Urinary bladder (tissue), 4 donors: ENCODE data around the gene TRAPPC12. TPM values are rescaled to one million over a fixed set of nuclear protein-coding genes. Genes with fewer than 3 reads are reported as not detected.

Experiments used
- DNase-seq: peaks from one replicate; pipeline ENCODE4 v3.0.0-alpha.2; 2015; ENCODE audit errors: extremely low spot score
- H3K27ac ChIP-seq: one replicate; pipeline ENCODE4 v1.5.1; 2013; ENCODE audit warnings: low read depth, mild to moderate bottlenecking, moderate library complexity
- H3K36me3 ChIP-seq: one replicate; pipeline ENCODE4 v1.6.1; 2013; ENCODE audit warnings: mild to moderate bottlenecking, moderate library complexity; ENCODE audit not compliant: insufficient read depth
- H3K4me1 ChIP-seq: one replicate; pipeline ENCODE4 v1.6.1; 2013; ENCODE audit warnings: mild to moderate bottlenecking, moderate library complexity; ENCODE audit not compliant: insufficient read depth
- H3K4me3 ChIP-seq: one replicate; pipeline ENCODE4 v1.5.1; 2013; ENCODE audit warnings: low read depth, low read length
- WGBS: extraction: QIAGEN DNeasy Blood & Tissue Kit; methylation state at CpG from one replicate; pipeline ENCODE4 v1.1.7; 2013; 5-methylcytosine and 5-hydroxymethylcytosine counted together
- polyA plus RNA-seq: library from polyadenylated mRNA; stranded (reverse); fragments of 200-250 nt; gene quantifications from one replicate; pipeline ENCODE4 v1.2.3, GENCODE V29; 2013
- total RNA-seq: library from RNA; depleted of rRNA; stranded (reverse); fragments of >200 nt; gene quantifications from one replicate; pipeline ENCODE4 v1.2.3, GENCODE V29; 2014
- donor health status: healthy with polysubstance abuse.
- donor health status: healthy.

TRAPPC12 gene
- total and polyA plus RNA-seq, 2 donors = 60.4 to 68.6 TPM

- Histone ChIP-seq H3K4me1 (peaks cover 2% of the 10 kb centered on the region), H3K4me3 (no peak overlapping the region), H3K27ac (no peak overlapping the region), H3K36me3 (peaks cover 2% of the 10 kb centered on the region)
- no peak for DNase-seq
- WGBS = 79% methylated on average over 6 of the region's 6 CpGs
Measured at GRCh38 chr2:3405307-3405706, 25.8 kb downstream of the TRAPPC12 start.

GRCh38 chr2:3405876-3406275, 26.4 kb downstream of the TRAPPC12 start:
- H3K4me3 ChIP-seq = no peak overlapping the region
- H3K27ac ChIP-seq = no peak overlapping the region
- DNase-seq = no peak
- peaks cover 2% of the 10 kb centered on the region for H3K4me1 ChIP-seq
- H3K36me3 ChIP-seq = peaks cover 2% of the 10 kb centered on the region
- WGBS = 80% methylated on average over 7 of the region's 7 CpGs

DNA sequence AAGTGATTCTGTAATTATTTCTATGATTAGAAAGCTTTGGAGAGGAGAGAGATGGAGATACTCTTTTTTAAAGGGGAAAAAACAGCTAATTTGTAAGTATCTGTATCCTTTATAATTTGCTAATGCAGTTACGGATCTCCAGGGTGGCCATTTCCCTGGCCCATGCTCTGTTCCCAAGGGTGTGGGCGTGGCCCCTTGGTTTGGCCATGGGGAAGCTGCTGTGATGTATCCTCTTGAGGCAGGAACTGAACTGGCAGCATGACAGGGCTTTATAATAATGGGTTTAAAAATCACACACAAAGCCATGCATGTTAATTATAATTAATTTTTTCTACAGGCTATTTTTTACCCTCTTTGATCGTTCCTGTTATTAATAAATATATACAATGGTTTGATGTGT, 27.0 kb downstream of the TRAPPC12 start:
- Histone ChIP-seq H3K36me3 (peaks cover 2% of the 10 kb centered on the region), H3K4me1 (peaks cover 2% of the 10 kb centered on the region), H3K4me3 (no peak overlapping the region), H3K27ac (no peak overlapping the region)
- 78% methylated on average over 3 of the region's 3 CpGs for whole genome bisulfite sequencing
- no peak for DNase-seq

DNA sequence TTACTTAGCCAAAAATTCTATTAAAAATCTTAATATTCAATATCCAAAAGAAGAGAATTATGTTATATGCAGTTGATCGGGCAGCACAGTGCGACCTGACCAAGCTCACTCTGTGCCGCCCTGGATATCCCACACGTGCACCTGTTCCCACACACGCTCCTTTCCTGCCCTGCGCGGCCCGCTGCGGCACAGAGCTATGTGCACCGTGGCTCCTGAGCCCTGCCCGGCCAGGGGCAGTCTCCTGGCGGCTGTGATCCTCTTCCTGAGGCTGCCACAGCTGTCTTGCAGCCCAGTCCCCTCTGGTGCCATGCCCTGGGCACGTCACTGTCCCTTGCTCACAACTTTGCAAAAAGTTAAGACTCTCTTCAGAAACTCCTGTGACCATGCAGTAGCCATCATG, 29.3 kb downstream of the TRAPPC12 start:
- 97% methylated on average over 13 of the region's 13 CpGs for whole genome bisulfite sequencing

GRCh38 chr2:3409627-3410170, 30.2 kb downstream of the TRAPPC12 start:
- H3K4me3 ChIP-seq = no peak overlapping the region
- WGBS = 94% methylated on average over 12 of the region's 12 CpGs
- DNase-seq = no peak

More for the DNA sequence above, 29.3 kb downstream of the TRAPPC12 start:
- Histone ChIP-seq H3K36me3 (no peaks in the 10 kb centered on the region), H3K4me3 (no peak overlapping the region), H3K4me1 (peaks cover 2% of the 10 kb centered on the region), H3K27ac (no peak overlapping the region)
- DNase-seq = no peak

DNA sequence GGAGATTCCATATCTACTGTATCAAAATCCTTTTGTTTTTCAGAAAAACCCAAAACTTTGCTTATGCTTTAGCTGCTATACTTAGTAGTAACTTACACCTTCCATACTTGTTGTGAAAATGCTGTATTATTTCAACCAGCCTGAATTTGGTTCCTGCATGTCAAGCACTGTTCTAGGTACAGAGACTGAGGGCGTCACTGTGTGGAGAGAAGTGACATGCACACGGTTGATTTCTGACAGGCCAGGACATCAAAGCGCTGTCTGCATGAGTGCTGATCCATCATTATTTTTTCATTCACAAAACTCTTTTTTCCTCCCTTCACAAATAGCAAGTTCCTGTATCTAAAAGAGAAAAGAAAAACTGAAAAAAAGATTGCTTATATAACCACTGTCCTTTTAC, 31.6 kb downstream of the TRAPPC12 start:
- 91% methylated on average over 3 of the region's 3 CpGs for WGBS
- H3K4me1 ChIP-seq = peaks cover under 1% of the 10 kb centered on the region
- DNase-seq = no peak
- H3K27ac ChIP-seq = no peak overlapping the region
- H3K4me3 ChIP-seq = no peak overlapping the region
- no peaks in the 10 kb centered on the region for H3K36me3 ChIP-seq

More at GRCh38 chr2:3409627-3410170, 30.2 kb downstream of the TRAPPC12 start:
- Histone ChIP-seq H3K36me3 (no peaks in the 10 kb centered on the region), H3K27ac (no peak overlapping the region), H3K4me1 (peaks cover 2% of the 10 kb centered on the region)

DNA sequence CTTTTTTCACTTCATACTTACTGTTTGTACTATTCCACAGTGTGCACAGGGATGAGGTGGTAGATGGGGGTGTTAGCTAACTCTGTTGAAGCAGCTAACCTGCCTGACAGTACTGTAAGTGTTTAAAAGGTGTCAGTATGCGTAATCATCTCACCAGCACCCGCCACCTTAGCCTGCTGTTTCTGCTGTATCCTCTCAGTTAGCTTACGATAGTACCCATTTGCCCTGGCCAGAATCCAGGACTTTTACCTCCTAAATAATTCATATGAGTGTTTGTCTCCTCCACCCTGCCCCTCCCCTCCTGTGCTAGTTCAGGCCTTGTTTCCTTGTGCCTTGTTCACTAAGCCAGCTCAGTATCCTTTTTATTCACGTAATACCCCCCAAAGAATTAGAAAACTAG, 34.2 kb downstream of the TRAPPC12 start:
- Histone ChIP-seq H3K4me3 (no peak overlapping the region), H3K27ac (no peak overlapping the region), H3K36me3 (no peaks in the 10 kb centered on the region), H3K4me1 (no peaks in the 10 kb centered on the region)
- WGBS = 93% methylated on average over 4 of the region's 4 CpGs
- DNase-seq = no peak

DNA sequence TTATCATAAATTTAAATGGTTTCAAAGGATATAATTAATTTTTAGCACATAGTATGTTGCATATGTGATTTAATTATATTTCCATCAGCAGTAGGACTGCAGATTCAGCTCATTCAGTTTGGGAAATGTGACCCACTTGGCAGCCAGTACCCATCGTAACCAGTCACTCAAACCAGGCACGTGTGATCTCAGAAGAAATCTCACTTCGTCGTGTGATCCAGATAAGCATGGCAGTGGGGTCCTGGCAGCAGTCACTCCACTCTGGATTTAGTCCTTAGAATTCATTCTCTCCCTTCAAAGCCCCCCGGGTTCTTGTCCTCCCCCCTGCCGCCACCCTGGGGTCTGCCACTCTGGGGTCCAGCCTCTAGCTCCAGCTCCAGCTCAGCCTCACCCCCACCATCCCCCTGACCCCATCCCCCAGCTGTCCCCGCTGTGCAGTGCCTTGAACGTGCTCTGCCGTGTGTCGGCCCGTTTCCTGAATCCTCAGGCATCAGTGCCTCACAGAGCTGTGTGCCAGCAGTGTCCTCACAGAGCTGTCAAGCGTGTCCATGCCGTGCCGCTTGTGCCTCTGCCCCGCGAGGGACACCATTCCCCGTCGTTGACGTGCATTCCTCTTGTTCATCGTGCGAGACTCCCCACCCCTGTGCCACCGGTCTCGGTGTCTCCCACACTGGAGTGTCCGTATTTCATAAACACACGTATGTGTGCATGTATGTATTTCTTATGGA, 34.8 kb downstream of the TRAPPC12 start:
- 88% methylated on average over 25 of the region's 25 CpGs for WGBS
- Histone ChIP-seq H3K36me3 (no peaks in the 10 kb centered on the region), H3K4me3 (no peak overlapping the region), H3K4me1 (no peaks in the 10 kb centered on the region), H3K27ac (no peak overlapping the region)
- DNase-seq = no peak

DNA sequence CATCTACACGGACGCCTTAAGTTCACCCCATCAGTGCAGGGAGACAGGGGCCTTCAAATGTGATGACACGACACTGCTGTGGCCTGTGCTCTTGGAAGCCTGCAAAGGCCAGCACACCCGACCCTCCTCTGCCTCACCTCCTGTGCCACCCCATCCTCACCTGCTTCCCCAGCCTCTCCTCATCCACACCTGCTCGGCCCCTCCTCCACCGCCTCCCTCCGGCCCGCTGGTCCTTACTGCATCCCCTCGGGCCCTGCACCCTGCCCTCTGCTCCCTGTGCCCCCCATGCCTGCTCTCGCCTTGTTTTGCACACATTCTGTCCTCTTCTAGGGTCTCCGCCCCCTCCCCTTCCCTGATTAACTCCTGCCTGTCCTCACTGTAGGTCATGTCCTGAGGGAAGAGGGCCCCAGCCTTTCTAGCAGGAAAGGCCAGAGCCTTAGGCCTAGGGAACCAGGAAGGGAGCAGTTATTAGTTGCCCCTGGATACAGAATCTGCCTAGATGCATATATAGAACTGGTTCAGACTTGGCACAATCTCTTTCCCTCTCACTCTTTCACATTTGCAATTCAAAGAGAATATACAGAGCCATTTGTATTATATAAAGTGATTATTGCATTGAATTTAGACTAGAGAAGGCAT, 39.4 kb downstream of the TRAPPC12 start:
- 84% methylated on average over 11 of the region's 11 CpGs for WGBS
- no peaks in the 10 kb centered on the region for H3K4me1 ChIP-seq
- no peaks in the 10 kb centered on the region for H3K36me3 ChIP-seq
- H3K4me3 ChIP-seq = no peak overlapping the region
- no peak overlapping the region for H3K27ac ChIP-seq
- DNase-seq = no peak

DNA sequence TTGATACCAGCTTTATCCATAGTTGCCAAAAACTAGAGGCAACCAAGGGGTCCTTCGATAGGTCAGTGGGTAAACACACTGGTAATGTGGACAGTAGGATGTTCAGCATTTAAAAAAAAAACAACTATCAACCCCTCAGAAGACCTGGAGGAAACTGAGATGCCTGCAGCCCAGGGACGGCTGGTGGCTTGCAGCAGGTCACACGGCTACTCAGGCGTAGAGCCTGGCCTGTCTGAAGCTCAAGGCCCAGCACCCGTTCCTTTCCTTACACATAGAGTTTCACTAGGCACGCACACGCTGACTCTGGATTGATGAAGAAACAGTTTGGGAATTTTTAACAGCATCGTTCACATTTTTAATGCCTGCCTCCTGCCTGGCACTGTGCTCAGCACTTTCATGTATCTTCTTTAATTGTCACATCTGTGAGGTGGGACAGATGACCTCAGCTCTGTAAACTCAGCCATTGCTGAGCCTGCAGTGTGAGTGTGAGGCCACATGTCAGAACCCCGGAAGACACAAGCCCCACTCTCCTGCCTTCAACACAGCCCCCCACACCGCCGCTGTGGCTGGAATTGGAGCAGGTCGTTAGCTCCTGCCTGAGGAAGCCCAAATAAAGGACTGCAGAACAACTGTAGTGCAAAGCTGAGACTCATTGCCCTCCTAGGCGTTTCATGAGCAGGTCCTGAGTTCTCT, 40.7 kb downstream of the TRAPPC12 start:
- Histone ChIP-seq H3K27ac (no peak overlapping the region), H3K36me3 (peaks cover 2% of the 10 kb centered on the region), H3K4me3 (no peak overlapping the region), H3K4me1 (no peaks in the 10 kb centered on the region)
- DNase-seq = no peak
- WGBS = 81% methylated on average over 12 of the region's 13 CpGs

DNA sequence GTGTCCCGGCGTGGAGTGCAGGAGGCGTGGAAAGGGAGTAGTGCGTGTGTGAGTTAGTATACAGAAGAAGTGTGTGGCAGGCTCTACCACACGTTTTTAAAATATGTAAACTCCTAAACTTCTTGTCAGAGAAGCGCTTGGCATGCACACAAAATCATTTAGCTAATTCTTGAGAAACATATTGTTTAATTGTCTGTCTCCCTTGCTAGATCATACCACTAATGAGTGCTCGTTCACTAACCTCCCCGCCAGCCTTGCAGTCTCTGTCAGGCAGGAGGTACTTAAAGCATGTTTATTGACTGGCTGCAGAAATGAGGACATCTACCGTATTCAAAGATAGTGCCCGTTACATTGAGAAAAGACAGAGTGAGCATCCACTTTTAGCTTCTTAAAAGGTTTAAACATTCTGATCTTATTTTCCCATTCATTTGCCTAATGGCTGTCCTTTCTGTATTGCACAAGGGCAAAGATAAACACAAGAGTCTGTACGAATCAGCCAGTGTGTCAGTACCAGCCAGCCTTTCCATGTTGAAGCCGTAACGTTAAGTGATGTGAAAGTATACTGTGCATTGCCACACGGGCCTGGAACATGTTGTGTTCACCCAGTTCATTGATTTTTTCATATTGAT, 41.4 kb downstream of the TRAPPC12 start:
- WGBS = 83% methylated on average over 14 of the region's 14 CpGs
- no peaks in the 10 kb centered on the region for H3K4me1 ChIP-seq
- H3K36me3 ChIP-seq = peaks cover 2% of the 10 kb centered on the region
- DNase-seq = no peak
- no peak overlapping the region for H3K4me3 ChIP-seq
- no peak overlapping the region for H3K27ac ChIP-seq

DNA sequence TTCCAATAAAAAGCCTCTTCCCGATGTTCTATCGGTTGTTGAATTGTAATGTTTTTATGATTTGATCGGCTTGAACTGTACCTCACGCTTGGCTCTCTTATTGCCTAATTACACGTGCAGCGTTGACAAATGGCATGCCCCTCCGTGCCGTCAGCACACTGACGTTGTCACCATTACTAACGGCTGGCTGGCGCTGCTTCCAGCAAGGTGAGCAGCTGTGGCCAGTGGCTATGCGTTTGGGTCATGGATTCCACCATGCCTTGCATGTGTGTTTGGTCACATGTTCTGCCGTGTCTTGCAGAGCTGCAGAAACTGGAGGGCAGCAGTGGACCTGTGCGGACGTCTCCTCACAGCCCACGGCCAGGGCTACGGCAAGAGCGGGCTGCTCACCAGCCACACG, 42.1 kb downstream of the TRAPPC12 start:
- WGBS = 88% methylated on average over 19 of the region's 19 CpGs
- H3K27ac ChIP-seq = no peak overlapping the region
- H3K4me3 ChIP-seq = no peak overlapping the region
- H3K36me3 ChIP-seq = peaks cover 5% of the 10 kb centered on the region
- DNase-seq = no peak
- no peaks in the 10 kb centered on the region for H3K4me1 ChIP-seq

DNA sequence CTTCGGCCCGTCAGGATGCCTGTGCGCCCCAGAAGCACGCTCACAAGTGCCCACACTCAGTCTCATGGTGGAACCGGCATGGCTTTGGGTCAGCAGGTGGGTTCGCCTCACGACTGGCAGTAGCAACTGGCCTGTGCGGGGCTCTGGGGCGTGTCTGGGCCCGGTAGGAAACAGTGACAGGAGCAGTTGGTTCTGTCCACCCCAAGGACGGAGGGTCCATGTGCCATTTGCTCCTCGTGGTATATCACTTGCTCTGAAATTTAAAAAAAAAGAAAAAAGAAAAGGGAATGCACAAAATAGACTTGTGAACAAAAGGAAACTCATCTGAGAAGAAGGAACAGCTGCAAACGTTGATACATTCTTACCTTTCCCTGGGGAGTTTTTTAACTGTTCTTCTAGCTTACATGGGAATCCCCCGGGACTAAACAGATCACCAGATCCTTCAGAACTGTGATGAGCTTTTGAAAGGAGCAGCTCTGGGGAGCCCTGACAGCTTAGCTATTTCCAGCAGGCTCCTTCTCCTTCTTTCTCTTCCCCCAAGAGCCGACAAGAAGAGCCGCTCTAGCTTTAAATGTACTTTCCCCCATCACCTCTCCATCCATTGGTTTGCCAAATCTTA, 42.8 kb downstream of the TRAPPC12 start:
- 85% methylated on average over 16 of the region's 16 CpGs for WGBS
- Histone ChIP-seq H3K36me3 (peaks cover 5% of the 10 kb centered on the region), H3K27ac (no peak overlapping the region), H3K4me1 (no peaks in the 10 kb centered on the region), H3K4me3 (no peak overlapping the region)
- no peak for DNase-seq
